SK-N-SH (cell line): Measurements from ENCODE around the gene EMILIN2. TPM values are rescaled to one million over a fixed set of nuclear protein-coding genes. Genes with fewer than 3 reads are reported as not detected.

Experiments
- CTCF ChIA-PET: fragments of 300-600, 350-600 bp; formaldehyde crosslinking; extraction: SDS; loops from one replicate; lab custom pipeline; 2021; lab: Yijun Ruan, JAX
- POLR2A ChIA-PET: fragments of 350-600 bp; sonication (Branson Sonifier 250); formaldehyde crosslinking; extraction: SDS; loops from one replicate; lab custom pipeline; 2020; ENCODE audit warnings: antibody characterized with exemption, inconsistent platforms; lab: Yijun Ruan, JAX
- DNase-seq: peaks from one replicate; pipeline ENCODE4 v3.0.0; 2012
- H2AFZ ChIP-seq: fragments of 200-600 bp; sonication (generic); 2 replicates; pipeline ENCODE4 v1.8.1; 2016; ENCODE audit warnings: antibody characterized with exemption, mild to moderate bottlenecking, low read depth
- H3F3A ChIP-seq: fragments of 200-600 bp; sonication (generic); replicated peaks from 2 replicates; pipeline ENCODE3; 2016; ENCODE audit warnings: antibody characterized with exemption, mild to moderate bottlenecking; ENCODE audit not compliant: insufficient read depth
- H3K27ac ChIP-seq, 2 experiments: fragments of 200-500 bp in 1 of 2; fragments of 200-600 bp in 1 of 2; sonication (Bioruptor generic) in 1 of 2; sonication (generic), shearing (Covaris generic) in 1 of 2; 2 replicates each; pipeline versions ENCODE4 v1.5.1 to v1.6.1; 2014 to 2016; ENCODE audit warnings: low read depth in 2 of 2, inconsistent platforms in 1 of 2, low read length in 1 of 2, mild to moderate bottlenecking in 1 of 2, mixed read lengths in 1 of 2
- H3K27me3 ChIP-seq: fragments of 200-600 bp; sonication (generic), shearing (Covaris generic); 2 replicates; pipeline ENCODE4 v1.6.1; 2016; ENCODE audit warnings: mixed run types; ENCODE audit not compliant: insufficient read depth
- H3K36me3 ChIP-seq, 2 experiments: fragments of 200-500 bp in 1 of 2; fragments of 200-600 bp in 1 of 2; sonication (Bioruptor generic) in 1 of 2; sonication (generic) in 1 of 2; replicated peaks in 1 of 2; 2 replicates each; pipeline versions ENCODE3 to v1.5.1; 2014 to 2016; ENCODE audit warnings: low read length in 1 of 2, mild to moderate bottlenecking in 1 of 2; ENCODE audit not compliant: insufficient read depth in 2 of 2, control insufficient read depth in 1 of 2
- H3K4me1 ChIP-seq, 2 experiments: fragments of 200-500 bp in 1 of 2; fragments of 200-600 bp in 1 of 2; sonication (Bioruptor generic) in 1 of 2; sonication (generic), shearing (Covaris generic) in 1 of 2; 2 replicates each; pipeline versions ENCODE4 v1.5.1 to v1.6.1; 2014 to 2016; ENCODE audit warnings: low read depth in 1 of 2, low read length in 1 of 2, mixed run types in 1 of 2; ENCODE audit not compliant: insufficient read depth in 2 of 2, control insufficient read depth in 1 of 2
- H3K4me2 ChIP-seq: fragments of 200-600 bp; sonication (generic), shearing (Covaris generic); 2 replicates; pipeline ENCODE4 v1.6.1; 2017; ENCODE audit warnings: mixed run types
- H3K4me3 ChIP-seq, 2 experiments: fragments of 200-500 bp in 1 of 2; fragments of 200-600 bp in 1 of 2; sonication (Bioruptor generic) in 1 of 2; sonication (generic), shearing (Covaris generic) in 1 of 2; 2 replicates each; pipeline versions ENCODE4 v1.5.1 to v1.8.1; 2014 to 2016; ENCODE audit warnings: low read depth in 2 of 2, inconsistent platforms in 1 of 2, low read length in 1 of 2, mild to moderate bottlenecking in 1 of 2, mixed read lengths in 1 of 2, moderate library complexity in 1 of 2
- H3K79me2 ChIP-seq: fragments of 200-600 bp; sonication (generic); 2 replicates; pipeline ENCODE4 v1.8.1; 2017; ENCODE audit warnings: mild to moderate bottlenecking; ENCODE audit not compliant: insufficient read depth
- H3K9ac ChIP-seq: fragments of 200-600 bp; sonication (generic); 2 replicates; pipeline ENCODE4 v1.6.1; 2017; ENCODE audit warnings: mixed run types
- H3K9me2 ChIP-seq: fragments of 200-600 bp; sonication (generic); 2 replicates; pipeline ENCODE4 v1.6.1; 2017; ENCODE audit warnings: mixed run types
- H3K9me3 ChIP-seq: fragments of 200-600 bp; sonication (generic); 2 replicates; pipeline ENCODE4 v1.6.1; 2017; ENCODE audit warnings: mixed run types, mild to moderate bottlenecking, moderate library complexity
- H4K20me1 ChIP-seq: fragments of 200-600 bp; sonication (generic); 2 replicates; pipeline ENCODE4 v1.6.1; 2017; ENCODE audit warnings: mild to moderate bottlenecking, mixed run types; ENCODE audit not compliant: insufficient read depth
- CHD2 ChIP-seq: fragments of 150-350 bp; IDR thresholded peaks from 2 replicates; pipeline ENCODE4 v1.6.1; 2018; ENCODE audit warnings: low read length; ENCODE audit not compliant: partially characterized antibody
- ELF1 ChIP-seq: IDR thresholded peaks from 2 replicates; pipeline ENCODE4 v1.4.0; 2012
- EP300 ChIP-seq, 2 experiments: IDR thresholded peaks; 2 replicates each; pipeline versions ENCODE4 v1.4.0 to v1.6.1; 2012; ENCODE audit warnings: borderline replicate concordance in 1 of 2, low read depth in 1 of 2, low read length in 1 of 2
- EZH2phosphoT487 ChIP-seq: fragments of 200-600 bp; sonication (generic); IDR thresholded peaks from 2 replicates; pipeline ENCODE4 v1.6.1; 2017; ENCODE audit warnings: low read depth, mixed run types, mild to moderate bottlenecking, antibody characterized with exemption, moderate library complexity, borderline replicate concordance
- FOSL2 ChIP-seq: IDR thresholded peaks from 2 replicates; pipeline ENCODE4 v1.4.0; 2012; ENCODE audit warnings: low read depth, mild to moderate bottlenecking, moderate library complexity, borderline replicate concordance
- FOXJ3 ChIP-seq: sonication (generic); formaldehyde crosslinking; IDR thresholded peaks from 2 replicates; pipeline ENCODE4 v1.5.1; 2020; ENCODE audit warnings: mild to moderate bottlenecking, missing genetic modification reagents
- FOXM1 ChIP-seq: IDR thresholded peaks from 2 replicates; pipeline ENCODE4 v1.4.0; 2012; ENCODE audit warnings: low read depth, mild to moderate bottlenecking
- GABPA ChIP-seq: IDR thresholded peaks from 2 replicates; pipeline ENCODE4 v1.4.0; 2012; ENCODE audit warnings: low read depth, mild to moderate bottlenecking
- MEF2A ChIP-seq: IDR thresholded peaks from 2 replicates; pipeline ENCODE4 v1.4.0; 2012; ENCODE audit warnings: low read depth, borderline replicate concordance
- NFIC ChIP-seq: IDR thresholded peaks from 2 replicates; pipeline ENCODE4 v1.4.0; 2012; ENCODE audit warnings: borderline replicate concordance
- NRF1 ChIP-seq: IDR thresholded peaks from 2 replicates; pipeline ENCODE4 v1.6.1; 2012; ENCODE audit warnings: low read depth, mild to moderate bottlenecking, low read length
- SIN3A ChIP-seq: IDR thresholded peaks from 2 replicates; pipeline ENCODE4 v1.6.1; 2012; ENCODE audit warnings: low read depth, mild to moderate bottlenecking, low read length, moderate library complexity, borderline replicate concordance
- SMC3 ChIP-seq: IDR thresholded peaks from 2 replicates; pipeline ENCODE4 v1.6.1; 2012; ENCODE audit warnings: low read depth, low read length, improper control_type of control experiment
- TCF12 ChIP-seq: IDR thresholded peaks from 2 replicates; pipeline ENCODE4 v1.4.0; 2012
- TEAD4 ChIP-seq: IDR thresholded peaks from 2 replicates; pipeline ENCODE4 v1.4.0; 2012; ENCODE audit warnings: mild to moderate bottlenecking, borderline replicate concordance; ENCODE audit not compliant: insufficient read depth
- YY1 ChIP-seq: IDR thresholded peaks from 2 replicates; pipeline ENCODE4 v1.4.0; 2012; ENCODE audit warnings: low read depth, mild to moderate bottlenecking
- WGBS: methylation state at CpG from one replicate; pipeline ENCODE4 v1.1.6; 2017; ENCODE audit warnings: low lambda C conversion rate; 5-methylcytosine and 5-hydroxymethylcytosine counted together
- polyA plus RNA-seq, 3 experiments: library from polyadenylated mRNA; depleted of rRNA; stranded (reverse); fragments of >200 nt; gene quantifications; 2 replicates each; pipeline ENCODE4 v1.2.3, GENCODE V29; 2012
- TF ChIP-seq, protein P1 (sequence below): fragments of 200-600 bp; sonication (generic); IDR thresholded peaks from 2 replicates; pipeline ENCODE4 v1.6.1; 2017; ENCODE audit warnings: antibody characterized with exemption, mild to moderate bottlenecking, moderate library complexity
- TF ChIP-seq, protein P2 (sequence below): IDR thresholded peaks from 2 replicates; pipeline ENCODE4 v1.4.0; 2012; ENCODE audit warnings: low read depth

Gene EMILIN2
- polyA plus RNA-seq, 1 of the 3 experiments (the other 2 are of a cell fraction), result 1.4 TPM

DNA sequence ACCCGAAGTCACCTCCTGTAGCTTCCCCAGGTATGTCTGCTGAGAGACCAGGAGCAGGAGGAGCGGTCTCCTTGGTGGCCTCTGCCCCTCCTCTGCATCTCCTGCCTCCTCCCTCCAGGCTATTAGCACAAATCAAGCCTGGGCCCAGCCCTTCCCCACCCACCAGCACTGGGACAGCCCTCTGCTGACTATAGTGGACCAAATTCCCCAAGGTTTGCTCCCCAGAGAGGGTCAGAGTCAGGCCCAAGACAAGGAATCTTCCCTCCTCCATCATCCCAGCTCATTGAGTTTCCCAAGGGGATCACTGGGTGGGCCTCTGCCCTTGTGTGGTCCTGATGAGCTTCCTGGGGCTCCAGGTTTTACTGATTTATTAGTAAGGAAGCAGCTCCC lies 62.1 kb downstream of the EMILIN2 start:
- Histone ChIP-seq H3K9me3 (no peaks in the 10 kb centered on the region), H3K27me3 (no peaks in the 10 kb centered on the region; the same call in 1 of the 2 replicates), H4K20me1 (no peaks in the 10 kb centered on the region), H3K9me2 (no peaks in the 10 kb centered on the region), H3K36me3 (peaks cover 0 to 12% of the 10 kb centered on the region in 2 experiments), H3F3A (no peaks in the 10 kb centered on the region), H3K9ac (no peak overlapping the region), H3K4me3 (no peak overlapping the region), H3K27ac (no peak overlapping the region), H2AFZ (no peak overlapping the region), H3K4me1 (peaks cover 0 to 7% of the 10 kb centered on the region in 2 experiments; a peak in 1 of 4 replicates), H3K4me2 (no peak overlapping the region), H3K79me2 (no peaks in the 10 kb centered on the region)
- TF ChIP-seq FOSL2, result no peak
- TF ChIP-seq FOXJ3 (CRISPR knock-in tag), result no peak
- no peak for TF ChIP-seq EZH2phosphoT487
- no peak for TF ChIP-seq NRF1
- TF ChIP-seq MEF2A, result no peak
- TF ChIP-seq YY1, result no peak
- TF ChIP-seq EP300 (IDR thresholded peaks at IDR 0.05; ENCODE audit: borderline replicate concordance in 1 of 2, low read depth in 1 of 2, low read length in 1 of 2), result no peak
- no peak for TF ChIP-seq SMC3
- TF ChIP-seq, protein P1, sequence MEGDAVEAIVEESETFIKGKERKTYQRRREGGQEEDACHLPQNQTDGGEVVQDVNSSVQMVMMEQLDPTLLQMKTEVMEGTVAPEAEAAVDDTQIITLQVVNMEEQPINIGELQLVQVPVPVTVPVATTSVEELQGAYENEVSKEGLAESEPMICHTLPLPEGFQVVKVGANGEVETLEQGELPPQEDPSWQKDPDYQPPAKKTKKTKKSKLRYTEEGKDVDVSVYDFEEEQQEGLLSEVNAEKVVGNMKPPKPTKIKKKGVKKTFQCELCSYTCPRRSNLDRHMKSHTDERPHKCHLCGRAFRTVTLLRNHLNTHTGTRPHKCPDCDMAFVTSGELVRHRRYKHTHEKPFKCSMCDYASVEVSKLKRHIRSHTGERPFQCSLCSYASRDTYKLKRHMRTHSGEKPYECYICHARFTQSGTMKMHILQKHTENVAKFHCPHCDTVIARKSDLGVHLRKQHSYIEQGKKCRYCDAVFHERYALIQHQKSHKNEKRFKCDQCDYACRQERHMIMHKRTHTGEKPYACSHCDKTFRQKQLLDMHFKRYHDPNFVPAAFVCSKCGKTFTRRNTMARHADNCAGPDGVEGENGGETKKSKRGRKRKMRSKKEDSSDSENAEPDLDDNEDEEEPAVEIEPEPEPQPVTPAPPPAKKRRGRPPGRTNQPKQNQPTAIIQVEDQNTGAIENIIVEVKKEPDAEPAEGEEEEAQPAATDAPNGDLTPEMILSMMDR, result no peak
- no peak for TF ChIP-seq ELF1
- no peak for TF ChIP-seq GABPA
- TF ChIP-seq TEAD4, result no peak
- TF ChIP-seq TCF12, result no peak
- no peak for TF ChIP-seq NFIC
- TF ChIP-seq FOXM1, result no peak
- no peak for TF ChIP-seq CHD2
- TF ChIP-seq, protein P2, sequence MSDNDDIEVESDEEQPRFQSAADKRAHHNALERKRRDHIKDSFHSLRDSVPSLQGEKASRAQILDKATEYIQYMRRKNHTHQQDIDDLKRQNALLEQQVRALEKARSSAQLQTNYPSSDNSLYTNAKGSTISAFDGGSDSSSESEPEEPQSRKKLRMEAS, result no peak
- TF ChIP-seq SIN3A, result no peak
- ChIA-PET POLR2A (no interaction called here), CTCF (interaction anchor here (1.6 kb wide), 1 partner anchor 14 kb away, joined by 5 read pairs; no protein-coding TSS in a partner anchor)
- WGBS, result 100% methylated on average over 1 of the region's 2 CpGs
- no peak for DNase-seq
